MM.1S (cell line): ENCODE data around the gene ACER3.

Experiments
- DNase-seq: peaks from one replicate; pipeline ENCODE4 v3.0.0-alpha.2; 2015
- H2AFZ ChIP-seq: fragments of 300-600 bp; sonication (generic); 2 replicates; pipeline ENCODE4 v1.6.0; 2016; ENCODE audit warnings: antibody characterized with exemption, low read length
- H3F3A ChIP-seq: fragments of 300-600 bp; sonication (generic); 2 replicates; pipeline ENCODE4 v1.6.1; 2016; ENCODE audit warnings: mild to moderate bottlenecking, antibody characterized with exemption, low read length, moderate library complexity, mixed read lengths; ENCODE audit not compliant: insufficient read depth
- H3K27ac ChIP-seq: fragments of 300-600 bp; sonication (generic); 2 replicates; pipeline ENCODE4 v1.5.1; 2016; ENCODE audit warnings: mild to moderate bottlenecking, low read length
- H3K27me3 ChIP-seq: fragments of 300-600 bp; sonication (generic); replicated peaks from 2 replicates; pipeline ENCODE4 v1.6.0; 2016; ENCODE audit warnings: low read length; ENCODE audit not compliant: insufficient read depth
- H3K36me3 ChIP-seq: fragments of 300-600 bp; sonication (generic); replicated peaks from 2 replicates; pipeline ENCODE4 v1.6.1; 2016; ENCODE audit warnings: mild to moderate bottlenecking, low read length, mixed read lengths; ENCODE audit not compliant: insufficient read depth
- H3K4me1 ChIP-seq: fragments of 300-600 bp; sonication (generic); 2 replicates; pipeline ENCODE4 v1.6.1; 2016; ENCODE audit warnings: low read length, mixed read lengths
- H3K4me2 ChIP-seq: fragments of 300-600 bp; sonication (generic); 2 replicates; pipeline ENCODE4 v1.6.0; 2016; ENCODE audit warnings: low read depth, low read length
- H3K4me3 ChIP-seq: fragments of 300-600 bp; sonication (generic); 2 replicates; pipeline ENCODE4 v1.5.1; 2016; ENCODE audit warnings: low read length, mixed read lengths
- H3K79me2 ChIP-seq: fragments of 300-600 bp; sonication (generic); 2 replicates; pipeline ENCODE4 v1.6.1; 2016; ENCODE audit warnings: mixed run types, low read length, mixed read lengths
- H3K9ac ChIP-seq: fragments of 300-600 bp; sonication (generic); 2 replicates; pipeline ENCODE4 v1.6.1; 2016; ENCODE audit warnings: low read length, mixed read lengths
- H3K9me2 ChIP-seq: fragments of 300-600 bp; sonication (generic); replicated peaks from 2 replicates; pipeline ENCODE4 v1.6.1; 2016; ENCODE audit warnings: mild to moderate bottlenecking, low read length, mixed read lengths; ENCODE audit not compliant: insufficient read depth
- H3K9me3 ChIP-seq: fragments of 300-600 bp; sonication (generic); replicated peaks from 2 replicates; pipeline ENCODE4 v1.6.1; 2016; ENCODE audit warnings: mild to moderate bottlenecking, low read length, mixed read lengths; ENCODE audit not compliant: insufficient read depth
- H4K20me1 ChIP-seq: fragments of 300-600 bp; sonication (generic); 2 replicates; pipeline ENCODE4 v1.6.1; 2016; ENCODE audit warnings: mild to moderate bottlenecking, low read length, moderate library complexity, mixed read lengths; ENCODE audit not compliant: insufficient read depth
- EZH2 ChIP-seq: fragments of 300-600 bp; sonication (generic); optimal IDR thresholded peaks from 2 replicates; pipeline ENCODE3; 2017; ENCODE audit warnings: low read depth, mild to moderate bottlenecking, antibody characterized with exemption, low read length, mixed read lengths
- EZH2phosphoT487 ChIP-seq: fragments of 300-600 bp; sonication (generic); IDR thresholded peaks from 2 replicates; pipeline ENCODE4 v1.6.1; 2018; ENCODE audit warnings: antibody characterized with exemption, low read length
- TF ChIP-seq, protein P1 (sequence below): fragments of 300-600 bp; sonication (generic); IDR thresholded peaks from 2 replicates; pipeline ENCODE4 v1.5.1; 2016; ENCODE audit warnings: antibody characterized with exemption, low read length, mixed read lengths

The ACER3 gene

DNA sequence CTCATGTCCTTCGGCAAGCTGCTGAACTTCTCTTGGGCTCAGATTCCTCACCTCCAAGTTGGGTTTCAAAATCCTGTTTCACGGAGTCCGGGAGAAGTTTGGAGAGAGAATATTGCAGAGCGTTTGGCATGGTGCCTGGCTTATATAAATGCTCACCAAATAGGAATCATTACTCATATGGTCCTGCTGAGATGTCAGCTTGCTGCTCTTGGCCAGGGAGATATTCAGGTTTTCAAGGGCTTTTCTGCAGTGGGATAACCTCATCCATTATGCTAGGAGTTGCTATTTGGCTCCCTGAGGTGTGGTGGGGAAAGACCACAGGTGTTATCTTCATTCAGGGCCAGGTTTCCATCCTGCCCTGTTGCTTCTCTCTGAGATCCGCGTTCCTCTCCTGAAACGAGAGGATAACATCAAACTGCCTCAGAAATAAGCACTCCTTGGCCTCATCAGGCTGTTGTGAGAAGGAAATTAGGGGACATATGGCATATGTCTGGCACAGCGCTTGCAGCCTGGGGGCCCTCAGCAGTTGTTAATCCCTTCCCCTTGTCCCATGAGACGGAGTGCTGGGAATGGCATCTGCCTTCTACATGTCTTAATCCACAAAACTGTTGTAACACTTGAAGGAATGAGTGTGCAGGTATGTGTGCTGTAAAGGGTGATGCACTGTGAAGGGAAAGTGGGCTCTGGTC is 29.9 kb upstream of the ACER3 start:
- H4K20me1 ChIP-seq = no peaks in the 10 kb centered on the region
- no peak overlapping the region for H3K27ac ChIP-seq
- no peaks in the 10 kb centered on the region for H3K36me3 ChIP-seq
- no peaks in the 10 kb centered on the region for H3K4me1 ChIP-seq
- no peak overlapping the region for H3K4me3 ChIP-seq
- TF ChIP-seq EZH2 (no peak), EZH2phosphoT487 (no peak)
- TF ChIP-seq, protein P1, sequence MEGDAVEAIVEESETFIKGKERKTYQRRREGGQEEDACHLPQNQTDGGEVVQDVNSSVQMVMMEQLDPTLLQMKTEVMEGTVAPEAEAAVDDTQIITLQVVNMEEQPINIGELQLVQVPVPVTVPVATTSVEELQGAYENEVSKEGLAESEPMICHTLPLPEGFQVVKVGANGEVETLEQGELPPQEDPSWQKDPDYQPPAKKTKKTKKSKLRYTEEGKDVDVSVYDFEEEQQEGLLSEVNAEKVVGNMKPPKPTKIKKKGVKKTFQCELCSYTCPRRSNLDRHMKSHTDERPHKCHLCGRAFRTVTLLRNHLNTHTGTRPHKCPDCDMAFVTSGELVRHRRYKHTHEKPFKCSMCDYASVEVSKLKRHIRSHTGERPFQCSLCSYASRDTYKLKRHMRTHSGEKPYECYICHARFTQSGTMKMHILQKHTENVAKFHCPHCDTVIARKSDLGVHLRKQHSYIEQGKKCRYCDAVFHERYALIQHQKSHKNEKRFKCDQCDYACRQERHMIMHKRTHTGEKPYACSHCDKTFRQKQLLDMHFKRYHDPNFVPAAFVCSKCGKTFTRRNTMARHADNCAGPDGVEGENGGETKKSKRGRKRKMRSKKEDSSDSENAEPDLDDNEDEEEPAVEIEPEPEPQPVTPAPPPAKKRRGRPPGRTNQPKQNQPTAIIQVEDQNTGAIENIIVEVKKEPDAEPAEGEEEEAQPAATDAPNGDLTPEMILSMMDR = no peak
- no peak overlapping the region for H3K9ac ChIP-seq
- H3K27me3 ChIP-seq = no peaks in the 10 kb centered on the region
- no peaks in the 10 kb centered on the region for H3K9me2 ChIP-seq
- no peaks in the 10 kb centered on the region for H3F3A ChIP-seq
- no peak overlapping the region for H3K4me2 ChIP-seq
- no peaks in the 10 kb centered on the region for H3K79me2 ChIP-seq
- no peak for DNase-seq
- H2AFZ ChIP-seq = no peak overlapping the region
- no peaks in the 10 kb centered on the region for H3K9me3 ChIP-seq

DNA sequence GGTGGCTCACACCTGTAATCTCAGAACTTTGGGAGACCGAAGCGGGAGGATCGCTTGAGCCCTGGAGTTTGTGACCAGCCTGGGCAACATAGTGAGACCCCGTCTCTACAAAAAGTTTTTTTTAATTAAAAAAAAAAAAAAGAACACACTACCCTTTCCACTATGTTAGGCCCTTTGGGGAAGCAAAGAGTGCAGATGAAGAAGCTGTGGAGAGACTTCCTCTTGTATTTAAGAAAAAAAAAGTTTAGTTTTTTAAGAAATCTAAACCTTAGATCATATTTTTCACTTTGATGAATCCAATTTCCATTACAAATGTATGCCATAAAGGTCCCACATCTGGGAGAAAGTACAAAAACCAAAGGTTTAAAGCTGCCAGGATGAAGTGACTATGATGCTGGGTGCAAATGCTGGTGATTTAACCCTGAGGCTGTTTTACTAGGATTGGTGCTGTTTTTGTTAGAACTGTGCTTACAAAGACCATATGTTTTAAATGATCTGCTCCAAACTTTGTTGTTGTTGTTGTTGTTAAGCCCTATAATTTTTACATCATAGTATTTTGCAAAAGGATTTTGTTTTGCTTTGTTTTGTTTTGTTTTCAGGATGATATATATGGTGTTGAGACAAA is 28.9 kb upstream of the ACER3 start:
- Histone ChIP-seq H3K9ac (no peak overlapping the region), H4K20me1 (no peaks in the 10 kb centered on the region), H3K9me2 (no peaks in the 10 kb centered on the region), H3K27ac (no peak overlapping the region), H2AFZ (no peak overlapping the region), H3F3A (no peaks in the 10 kb centered on the region), H3K36me3 (no peaks in the 10 kb centered on the region), H3K79me2 (no peaks in the 10 kb centered on the region), H3K27me3 (no peaks in the 10 kb centered on the region), H3K4me1 (no peaks in the 10 kb centered on the region), H3K4me3 (no peak overlapping the region), H3K9me3 (no peaks in the 10 kb centered on the region), H3K4me2 (no peak overlapping the region)
- no peak for TF ChIP-seq EZH2
- no peak for DNase-seq

DNA sequence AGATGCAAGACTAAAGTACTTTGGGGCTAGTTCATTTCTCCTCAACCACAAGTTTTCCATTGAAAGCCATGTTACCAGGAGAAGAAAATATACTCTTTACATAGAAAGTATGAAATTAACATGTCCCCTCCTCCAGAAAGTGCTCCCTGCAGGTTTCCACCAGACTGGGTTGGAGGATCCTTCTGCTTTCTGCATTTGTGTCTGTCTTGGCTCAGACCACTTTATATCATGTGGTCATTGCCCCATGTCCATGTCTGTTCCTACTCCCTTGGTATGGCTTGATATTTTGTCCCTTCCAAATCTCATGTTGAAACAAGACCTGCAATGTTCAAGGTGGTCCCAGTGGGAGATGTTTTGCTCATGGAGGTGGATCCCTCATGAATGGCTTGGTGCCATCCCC is 28.4 kb upstream of the ACER3 start:
- Histone ChIP-seq H3F3A (no peaks in the 10 kb centered on the region), H3K27ac (no peak overlapping the region), H2AFZ (no peak overlapping the region), H3K4me3 (no peak overlapping the region), H3K27me3 (no peaks in the 10 kb centered on the region), H3K4me1 (no peaks in the 10 kb centered on the region), H3K36me3 (no peaks in the 10 kb centered on the region), H3K9ac (no peak overlapping the region), H3K79me2 (no peaks in the 10 kb centered on the region), H3K9me3 (no peaks in the 10 kb centered on the region), H4K20me1 (no peaks in the 10 kb centered on the region), H3K4me2 (no peak overlapping the region), H3K9me2 (no peaks in the 10 kb centered on the region)
- TF ChIP-seq EZH2 = no peak
- TF ChIP-seq, protein P1 = no peak
- TF ChIP-seq EZH2phosphoT487 = no peak
- DNase-seq = no peak

DNA sequence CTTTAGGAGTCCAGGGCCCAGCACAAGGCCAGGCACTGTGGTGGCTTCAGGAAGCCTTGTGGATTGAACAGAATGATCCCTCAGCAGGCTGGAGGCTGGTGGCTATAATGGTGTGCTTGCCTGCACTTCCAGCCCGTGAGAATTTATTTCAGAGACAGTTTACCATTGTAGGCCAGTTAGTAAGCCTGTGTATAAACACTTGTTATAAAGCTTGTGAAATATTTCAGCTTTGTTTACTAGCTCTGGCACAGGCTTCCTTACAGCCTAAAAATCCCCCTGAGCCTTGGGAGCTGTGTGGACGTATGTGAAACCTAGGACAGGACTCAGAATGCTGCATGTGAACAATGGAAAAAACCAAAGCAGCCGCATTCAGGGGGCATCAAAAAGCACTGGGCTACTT is 26.6 kb upstream of the ACER3 start:
- H3K27ac ChIP-seq = no peak overlapping the region
- no peak overlapping the region for H3K9ac ChIP-seq
- no peaks in the 10 kb centered on the region for H3K36me3 ChIP-seq
- H3K79me2 ChIP-seq = no peaks in the 10 kb centered on the region
- DNase-seq = no peak
- no peaks in the 10 kb centered on the region for H3F3A ChIP-seq
- TF ChIP-seq EZH2 = no peak
- TF ChIP-seq, protein P1 = no peak
- no peak for TF ChIP-seq EZH2phosphoT487
- H2AFZ ChIP-seq = no peak overlapping the region
- no peaks in the 10 kb centered on the region for H3K9me3 ChIP-seq
- H4K20me1 ChIP-seq = no peaks in the 10 kb centered on the region
- H3K9me2 ChIP-seq = no peaks in the 10 kb centered on the region
- no peaks in the 10 kb centered on the region for H3K4me1 ChIP-seq
- no peak overlapping the region for H3K4me2 ChIP-seq
- no peaks in the 10 kb centered on the region for H3K27me3 ChIP-seq
- H3K4me3 ChIP-seq = no peak overlapping the region
